GM12874 (cell line): ENCODE measurements around the gene CBR3.

ENCODE experiments used
- TF ChIP-seq, protein P1 (sequence below): IDR thresholded peaks from 2 replicates; pipeline ENCODE4 v1.5.1; 2011; ENCODE audit warnings: low read depth, mild to moderate bottlenecking, control low read depth, low read length, moderate library complexity; ENCODE audit not compliant: insufficient read depth

Gene CBR3

DNA sequence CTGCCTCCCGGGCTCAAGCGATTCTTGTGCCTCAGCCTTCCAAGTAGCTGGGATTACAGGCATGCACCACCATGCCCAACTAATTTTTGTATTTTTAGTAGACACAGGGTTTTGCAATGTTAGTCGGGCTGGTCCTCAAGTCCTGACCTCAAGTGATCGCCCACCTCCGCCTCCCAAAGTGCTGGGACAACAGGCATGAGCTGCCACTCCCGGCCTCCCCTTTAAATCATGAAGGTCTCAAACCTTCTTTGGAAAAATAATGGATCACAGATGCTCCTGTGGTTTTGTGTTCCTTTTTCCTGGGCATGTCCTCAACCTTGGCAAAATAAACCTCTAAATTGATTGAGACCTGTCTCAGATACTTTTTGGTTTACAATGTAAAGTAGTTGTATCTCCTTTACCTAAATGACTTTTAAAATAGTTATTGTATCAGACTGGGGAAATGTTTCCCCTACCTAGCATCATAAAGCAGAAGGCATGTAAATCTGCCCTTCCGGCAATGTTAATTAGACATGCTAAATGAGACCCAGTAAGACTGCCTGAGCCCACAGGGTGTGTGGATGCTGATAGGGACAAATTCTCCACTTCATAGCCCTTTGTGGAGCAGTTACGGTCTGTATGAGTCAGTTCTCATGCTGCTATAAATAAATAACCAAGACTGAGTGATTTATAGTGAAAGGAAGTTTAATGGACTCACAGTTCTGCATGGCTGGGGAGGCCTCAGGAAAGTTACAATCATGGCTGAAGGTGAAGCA is 37.3 kb upstream of the CBR3 start:
- TF ChIP-seq, protein P1, sequence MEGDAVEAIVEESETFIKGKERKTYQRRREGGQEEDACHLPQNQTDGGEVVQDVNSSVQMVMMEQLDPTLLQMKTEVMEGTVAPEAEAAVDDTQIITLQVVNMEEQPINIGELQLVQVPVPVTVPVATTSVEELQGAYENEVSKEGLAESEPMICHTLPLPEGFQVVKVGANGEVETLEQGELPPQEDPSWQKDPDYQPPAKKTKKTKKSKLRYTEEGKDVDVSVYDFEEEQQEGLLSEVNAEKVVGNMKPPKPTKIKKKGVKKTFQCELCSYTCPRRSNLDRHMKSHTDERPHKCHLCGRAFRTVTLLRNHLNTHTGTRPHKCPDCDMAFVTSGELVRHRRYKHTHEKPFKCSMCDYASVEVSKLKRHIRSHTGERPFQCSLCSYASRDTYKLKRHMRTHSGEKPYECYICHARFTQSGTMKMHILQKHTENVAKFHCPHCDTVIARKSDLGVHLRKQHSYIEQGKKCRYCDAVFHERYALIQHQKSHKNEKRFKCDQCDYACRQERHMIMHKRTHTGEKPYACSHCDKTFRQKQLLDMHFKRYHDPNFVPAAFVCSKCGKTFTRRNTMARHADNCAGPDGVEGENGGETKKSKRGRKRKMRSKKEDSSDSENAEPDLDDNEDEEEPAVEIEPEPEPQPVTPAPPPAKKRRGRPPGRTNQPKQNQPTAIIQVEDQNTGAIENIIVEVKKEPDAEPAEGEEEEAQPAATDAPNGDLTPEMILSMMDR = no peak

DNA sequence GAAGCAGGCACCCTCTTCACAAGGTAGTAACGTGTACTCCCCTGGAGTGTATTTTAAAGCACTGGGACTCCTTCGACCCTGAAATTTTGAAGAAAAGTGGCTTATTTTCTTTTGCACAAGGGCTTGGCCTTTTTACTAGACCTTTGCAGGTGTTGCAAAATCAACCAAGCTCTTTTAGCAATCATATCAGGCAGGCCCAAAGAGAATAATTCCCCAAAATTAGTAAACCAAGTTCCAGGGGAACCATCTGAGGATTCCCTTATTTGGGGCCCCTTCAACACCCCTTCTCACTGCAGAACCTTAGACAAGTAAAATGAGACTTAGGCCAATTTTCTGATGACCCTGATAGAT is 36.7 kb upstream of the CBR3 start:
- TF ChIP-seq, protein P1 = no peak

DNA sequence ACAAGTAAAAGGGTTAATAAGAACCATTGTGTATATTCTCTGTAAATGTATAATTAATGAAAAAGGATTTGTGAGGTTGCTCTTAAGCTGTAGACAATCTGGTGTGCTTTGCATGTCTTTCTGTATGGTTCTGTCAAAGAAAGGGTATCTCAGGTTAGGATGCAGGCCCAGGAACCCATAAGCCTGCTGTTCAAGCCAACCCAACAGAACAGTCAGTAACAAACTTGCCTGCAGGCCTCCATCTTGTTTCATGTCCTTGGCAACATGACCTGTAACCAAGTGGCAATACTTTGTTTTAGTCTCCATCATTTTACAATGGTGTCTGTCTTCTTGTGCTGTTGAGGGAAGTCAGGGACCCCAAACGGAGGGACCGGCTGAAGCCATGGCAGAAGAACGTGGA is 35.9 kb upstream of the CBR3 start:
- TF ChIP-seq, protein P1 = no peak

DNA sequence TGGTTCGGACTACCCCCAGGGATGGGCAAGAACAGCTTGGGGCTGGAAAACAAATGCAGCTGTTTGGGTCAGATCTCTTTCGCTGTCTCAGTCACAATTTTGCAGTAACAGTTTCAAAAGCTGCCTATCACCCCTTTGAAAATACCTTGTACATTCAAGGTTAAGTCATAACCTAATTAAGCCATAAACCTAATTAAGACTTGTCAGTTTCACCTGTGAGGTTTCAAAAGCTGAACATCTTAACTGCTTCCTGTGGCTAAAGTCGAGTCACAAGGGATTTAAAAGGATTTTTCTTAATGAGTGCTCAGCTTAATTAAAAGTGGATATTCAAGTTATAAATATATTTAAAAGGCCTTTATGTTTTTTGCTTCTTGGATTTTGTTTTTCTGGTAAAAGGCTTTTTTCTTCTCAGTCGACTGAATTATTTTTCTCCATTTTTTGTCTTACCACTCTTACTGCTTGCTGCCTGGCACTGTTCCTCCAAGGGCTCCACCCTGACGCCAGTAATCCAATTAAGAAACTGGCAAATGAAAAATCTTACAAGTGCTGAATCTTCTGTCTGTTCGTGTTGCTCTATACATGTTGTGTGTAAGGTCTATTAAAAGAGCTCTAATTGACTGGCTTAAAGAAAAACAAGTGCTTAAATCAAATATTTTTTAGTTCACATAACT is 33.8 kb upstream of the CBR3 start:
- TF ChIP-seq, protein P1 = no peak

DNA sequence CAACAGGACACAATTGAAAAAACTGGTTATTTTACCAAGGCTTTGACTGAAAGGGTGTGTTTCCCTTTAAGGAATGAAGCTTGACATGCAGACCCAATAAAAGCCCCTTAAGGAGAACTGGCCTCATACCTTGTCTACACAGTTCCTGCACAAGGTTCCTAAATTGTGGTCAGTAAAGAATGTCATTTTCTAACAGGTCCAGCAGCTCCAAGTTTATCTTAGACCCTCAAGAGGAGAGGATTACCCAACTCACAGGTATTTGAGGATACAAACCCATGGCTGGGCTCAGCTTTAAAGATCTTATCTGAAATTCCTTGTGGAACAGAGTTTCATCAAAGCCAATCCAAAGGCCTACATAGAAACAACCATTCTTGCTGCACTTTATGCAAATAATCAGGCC is 31.4 kb upstream of the CBR3 start:
- TF ChIP-seq, protein P1 = no peak

DNA sequence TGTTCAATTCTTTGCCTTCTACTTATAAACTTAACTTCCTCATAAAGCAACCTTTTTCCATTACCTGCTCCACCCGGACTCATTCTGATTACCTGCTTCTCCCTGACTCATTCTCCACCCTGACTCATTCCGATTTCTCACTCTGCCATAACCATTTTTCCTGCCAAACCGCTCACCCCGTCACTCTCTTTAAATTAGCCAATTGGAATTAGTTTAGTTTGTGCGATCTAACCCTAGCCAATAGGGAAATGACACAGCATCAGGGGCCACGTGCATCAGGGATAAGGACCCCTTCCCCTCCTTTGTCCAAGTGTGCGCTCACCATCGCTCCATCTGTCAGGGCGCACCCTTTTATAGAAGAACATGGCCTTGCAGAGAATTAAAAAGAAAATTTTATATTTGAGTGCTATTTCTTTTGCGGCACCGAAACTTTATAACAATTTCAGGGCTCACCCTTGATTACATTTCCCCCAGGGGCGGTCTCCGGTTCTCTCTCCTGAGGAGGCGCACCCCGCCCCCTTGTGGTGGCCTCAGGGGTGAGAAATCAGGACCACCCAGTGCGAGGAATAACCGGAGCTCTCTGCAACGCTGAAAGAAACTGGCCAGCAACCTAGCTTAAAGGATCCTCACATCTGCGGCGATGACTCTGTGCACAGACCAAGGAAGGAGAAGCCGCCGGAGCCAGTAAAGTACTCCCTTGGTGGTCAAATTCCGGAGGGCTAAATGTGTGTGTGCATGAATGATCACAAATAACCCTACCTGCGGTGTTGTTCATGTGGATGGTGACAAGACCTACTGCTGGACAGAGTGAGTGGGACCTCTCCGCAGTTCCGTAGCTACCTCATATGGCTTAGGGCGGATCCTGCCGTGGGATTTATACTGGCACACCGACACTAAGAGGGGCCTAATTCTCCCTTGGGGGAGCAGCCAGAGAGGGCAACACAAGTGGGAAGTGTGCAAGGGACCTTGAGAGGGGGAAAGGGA is 30.3 kb upstream of the CBR3 start:
- TF ChIP-seq, protein P1 = peak; percentile 68

DNA sequence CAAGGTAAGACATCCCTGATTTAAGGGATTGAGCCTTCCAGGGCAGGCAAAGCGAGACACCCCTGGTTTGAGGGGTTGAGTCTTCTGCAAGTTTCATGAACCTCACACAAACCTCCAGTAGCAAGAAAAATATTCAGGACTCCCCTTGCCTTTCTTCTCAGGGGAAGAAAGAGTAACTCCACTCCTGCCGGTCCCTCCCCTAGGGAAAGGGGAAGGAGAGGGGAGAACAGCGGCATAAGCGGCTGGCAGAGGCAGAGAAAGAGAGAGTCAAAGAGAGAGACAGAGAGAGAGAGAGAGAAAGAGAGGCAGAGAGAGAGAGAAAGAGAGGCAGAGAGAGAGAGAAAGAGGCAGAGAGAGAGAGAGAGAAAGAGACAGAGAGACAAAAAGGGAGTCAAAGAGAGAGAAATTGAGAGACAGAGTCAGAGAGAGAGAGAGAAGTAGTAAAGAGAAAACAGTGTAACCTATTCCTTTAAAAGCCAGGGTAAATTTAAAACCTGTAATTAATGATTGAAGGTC is 29.5 kb upstream of the CBR3 start:
- TF ChIP-seq, protein P1 = no peak
